HG03439 (cell line): ENCODE measurements around the gene TNFRSF8.
"Not testable (repeated sequence)": the region's sequence is repeated elsewhere in the genome, so short reads cannot be mapped to it uniquely, and the experiment has no call there.

Experiments
- ATAC-seq: cut with Tn5 transposase; IDR thresholded peaks from one replicate; pipeline ENCODE4 v1.9.1; 2021; ENCODE audit warnings: mild to moderate bottlenecking, moderate library complexity; ENCODE audit not compliant: unreplicated experiment

TNFRSF8 gene

DNA sequence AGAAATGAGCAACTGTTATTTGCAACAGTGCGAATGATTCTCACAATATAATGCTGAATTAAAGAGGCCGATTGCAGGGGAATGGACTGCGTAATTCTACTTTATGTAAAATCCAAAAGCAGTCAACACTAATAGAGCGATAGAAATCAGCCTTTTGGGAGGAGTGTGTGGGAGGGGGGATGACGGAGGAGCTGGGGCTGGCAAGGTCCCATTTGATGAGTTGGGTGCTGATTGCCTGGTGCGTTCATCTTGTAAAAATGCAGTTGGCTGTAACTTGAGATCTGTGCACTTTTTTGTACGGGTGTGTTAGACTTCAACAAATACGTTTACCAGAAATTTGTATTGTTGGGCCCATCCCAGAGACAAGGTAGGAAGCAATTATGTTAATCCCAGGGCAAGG lies 20.7 kb downstream of the TNFRSF8 start:
- no peak for ATAC-seq

DNA sequence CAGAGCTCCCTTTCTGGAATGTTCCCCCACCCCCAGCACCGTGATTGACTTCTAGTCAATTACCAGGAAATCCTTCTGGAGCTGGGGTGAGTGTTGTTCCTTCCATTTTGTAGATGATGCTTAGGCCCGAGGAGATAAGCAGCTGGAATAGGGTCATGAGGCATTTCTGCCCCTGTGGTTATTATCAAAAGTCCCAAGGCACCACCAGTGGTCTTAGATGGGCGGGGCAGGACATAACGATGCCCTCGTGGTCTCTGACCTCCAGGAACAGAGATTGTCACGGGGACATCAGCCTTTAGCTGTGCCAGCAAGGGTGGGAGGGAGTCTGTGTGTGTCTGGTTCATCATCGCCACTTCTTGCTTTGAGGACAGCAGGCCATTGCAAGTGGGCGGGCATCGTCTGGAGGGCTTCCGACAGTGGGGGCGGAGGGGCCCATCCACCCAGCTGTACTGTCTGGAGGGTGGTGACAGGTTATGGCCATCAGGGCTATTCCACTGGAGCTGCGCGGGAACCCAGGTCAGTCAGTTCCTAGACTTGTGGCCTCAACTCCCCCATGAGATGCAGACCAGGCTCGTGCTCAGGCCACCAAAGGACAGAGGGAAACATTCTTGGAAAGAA lies 22.6 kb downstream of the TNFRSF8 start:
- ATAC-seq: no peak

GRCh38 chr1:12087797-12088314 lies 24.8 kb downstream of the TNFRSF8 start:
- no peak for ATAC-seq

GRCh38 chr1:12088607-12089006 lies 25.5 kb downstream of the TNFRSF8 start:
- no peak for ATAC-seq

- ATAC-seq: no peak
Measured at GRCh38 chr1:12090326-12090725, 27.2 kb downstream of the TNFRSF8 start.

GRCh38 chr1:12091191-12091590 lies 28.1 kb downstream of the TNFRSF8 start:
- ATAC-seq: no peak

GRCh38 chr1:12094180-12094579 lies 31.1 kb downstream of the TNFRSF8 start:
- ATAC-seq: no peak

DNA sequence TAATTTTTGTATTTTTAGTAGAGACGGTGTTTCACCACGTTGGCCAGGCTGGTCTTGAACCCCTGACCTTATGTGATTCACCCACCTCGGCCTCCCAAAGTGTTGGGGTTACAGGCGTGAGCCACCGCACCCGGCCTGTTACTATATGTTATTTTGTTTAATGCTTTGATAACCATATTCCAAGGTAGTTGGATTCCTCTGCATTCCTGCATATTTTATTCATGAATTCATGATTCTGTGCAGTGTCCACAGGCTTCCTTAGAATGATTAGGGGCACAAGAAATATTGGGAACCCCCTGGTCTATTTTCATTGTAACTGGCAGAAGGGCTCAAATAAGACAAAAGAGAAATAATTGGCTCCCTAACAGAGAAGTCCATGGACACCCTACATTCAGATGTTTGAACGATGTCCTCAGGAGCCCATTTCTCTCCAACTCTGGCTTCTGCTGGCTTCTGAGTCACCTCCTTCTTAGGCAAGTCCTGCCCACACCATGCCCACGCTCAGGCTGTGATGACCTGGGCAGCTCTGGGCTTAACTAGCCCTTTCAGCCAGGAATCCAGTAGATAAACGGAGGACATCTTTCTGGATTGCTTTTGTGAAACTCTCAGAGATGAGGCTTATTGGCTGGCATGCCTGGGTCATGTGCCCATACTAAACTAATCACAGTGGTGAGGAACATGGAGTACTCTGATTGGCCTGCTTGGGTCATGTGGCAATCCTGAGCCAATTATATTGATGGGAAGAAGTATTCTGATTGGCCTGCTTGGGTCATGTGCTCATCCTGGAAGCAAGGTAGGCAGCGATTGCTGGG lies 32.6 kb downstream of the TNFRSF8 start:
- no peak for ATAC-seq

DNA sequence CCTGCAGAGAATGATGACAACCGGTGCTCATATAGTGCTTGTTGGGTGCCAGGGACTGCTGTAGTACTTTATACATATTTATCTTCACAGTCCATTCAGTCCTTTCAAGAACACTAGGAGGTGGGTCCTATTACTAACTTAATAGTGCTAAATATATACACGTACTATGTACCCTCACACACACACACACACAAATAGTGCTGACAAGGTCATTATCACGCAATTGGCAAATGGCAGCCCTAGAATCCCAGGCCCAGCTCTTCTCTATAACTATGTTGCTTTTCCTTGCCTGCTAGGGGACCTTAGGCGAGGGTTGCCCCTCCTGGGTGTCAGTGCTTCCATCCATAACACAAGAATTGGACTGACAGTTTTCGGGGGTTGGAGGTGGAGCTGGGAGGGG lies 33.5 kb downstream of the TNFRSF8 start:
- no peak for ATAC-seq

DNA sequence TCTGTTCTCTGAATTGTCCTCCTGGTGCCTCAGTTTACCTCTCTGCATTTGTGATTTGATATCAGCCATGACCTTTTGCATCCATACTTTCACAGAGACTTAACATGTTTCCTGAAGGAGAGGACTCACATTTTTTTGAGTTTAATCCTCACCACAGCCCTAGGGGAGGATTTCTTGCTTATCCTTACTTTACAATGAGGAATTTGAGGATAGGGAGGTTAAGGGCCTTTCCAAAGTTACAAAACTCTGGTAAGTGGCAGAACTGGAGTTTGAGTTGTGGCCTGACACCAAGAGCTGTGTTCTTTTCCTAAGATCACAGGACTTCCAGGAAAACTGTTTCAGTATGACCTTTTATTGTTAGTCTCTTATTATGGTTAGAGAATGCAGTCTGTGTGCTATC lies 34.2 kb downstream of the TNFRSF8 start:
- ATAC-seq: no peak

DNA sequence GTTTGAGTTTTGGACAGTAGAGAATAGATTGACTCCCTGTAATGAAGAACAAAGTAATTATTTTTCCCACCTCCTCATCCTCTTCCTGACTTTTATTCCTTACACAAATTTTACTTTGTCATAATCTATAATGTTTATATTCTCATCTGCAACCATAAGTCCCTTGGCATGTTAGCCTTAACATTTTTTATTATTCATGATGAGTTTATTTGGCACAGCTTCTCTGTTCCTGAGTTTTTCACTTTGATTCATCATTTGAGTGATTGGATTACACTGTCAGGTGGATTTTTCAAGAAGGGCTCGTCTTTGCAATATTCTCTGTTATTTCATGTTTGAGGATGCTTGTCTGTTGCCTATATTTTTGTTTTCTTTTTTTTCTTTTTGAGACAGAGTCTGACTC lies 35.7 kb downstream of the TNFRSF8 start:
- no peak for ATAC-seq

- ATAC-seq: no peak
Measured at GRCh38 chr1:12099610-12100009, 36.5 kb downstream of the TNFRSF8 start.

- ATAC-seq: no peak
Measured at GRCh38 chr1:12100071-12100470, 37.0 kb downstream of the TNFRSF8 start.

DNA sequence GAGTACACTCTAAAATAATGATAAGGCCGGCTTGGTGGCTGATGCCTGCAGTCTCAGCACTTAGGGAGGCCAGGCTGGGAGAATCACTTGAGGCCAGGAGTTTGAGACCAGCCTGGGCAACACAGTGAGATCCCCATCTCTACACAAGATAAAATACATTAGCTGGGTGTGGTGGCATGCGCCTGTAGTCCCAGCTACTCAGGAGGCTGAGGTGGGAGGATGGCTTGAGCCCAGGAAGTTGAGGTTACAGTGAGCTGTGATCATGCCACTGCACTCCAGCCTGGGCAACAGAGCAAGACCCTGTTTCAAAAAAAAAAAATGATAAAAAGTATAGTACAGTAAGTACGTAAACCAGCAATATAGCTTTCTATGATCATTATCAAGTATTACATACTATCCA lies 38.0 kb downstream of the TNFRSF8 start:
- ATAC-seq: not testable (repeated sequence)

GRCh38 chr1:12102066-12102465 lies 39.0 kb downstream of the TNFRSF8 start:
- no peak for ATAC-seq

- no peak for ATAC-seq
Measured at GRCh38 chr1:12104417-12104816, 41.3 kb downstream of the TNFRSF8 start.

- ATAC-seq: no peak
Measured at GRCh38 chr1:12106153-12106552, 43.0 kb downstream of the TNFRSF8 start.

DNA sequence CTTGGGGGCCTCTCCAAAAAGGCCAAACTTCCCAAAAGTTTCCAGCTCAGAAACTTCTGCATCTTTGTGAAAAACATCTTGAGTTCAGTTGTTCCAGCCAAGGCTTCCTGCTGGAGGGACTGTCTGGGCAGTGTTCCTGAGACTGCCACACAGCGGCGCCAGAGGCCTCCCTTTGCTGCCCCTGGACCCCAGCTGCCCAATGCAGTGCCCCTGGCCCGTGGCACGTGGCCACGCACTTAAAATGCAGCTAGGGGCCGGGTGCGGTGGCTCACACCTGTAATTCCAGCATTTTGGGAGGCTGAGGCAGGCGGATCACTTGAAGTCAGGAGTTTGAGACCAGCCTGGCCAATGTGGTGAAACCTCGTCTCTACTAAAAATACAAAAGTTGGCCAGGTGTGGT lies 43.8 kb downstream of the TNFRSF8 start:
- not testable (repeated sequence) for ATAC-seq

DNA sequence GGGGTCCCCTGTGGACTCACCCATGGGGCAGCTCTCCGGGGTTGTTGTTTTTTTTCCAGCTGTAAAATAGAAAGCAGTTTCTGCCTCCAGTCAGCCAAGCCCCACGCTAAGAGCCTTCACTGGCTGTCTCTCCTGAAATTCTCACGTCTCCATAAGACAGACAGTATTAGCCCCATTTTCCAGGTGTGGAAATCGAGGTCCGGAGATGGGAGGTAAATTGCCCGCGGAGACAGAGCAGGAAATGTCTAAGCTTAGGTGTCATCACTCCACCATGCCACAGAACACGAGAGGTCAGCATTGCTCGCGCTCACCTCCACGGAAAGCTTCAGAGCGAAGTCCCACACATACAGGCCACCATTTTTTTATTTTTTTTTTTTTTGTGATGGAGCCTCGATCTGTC lies 44.6 kb downstream of the TNFRSF8 start:
- ATAC-seq: no peak

DNA sequence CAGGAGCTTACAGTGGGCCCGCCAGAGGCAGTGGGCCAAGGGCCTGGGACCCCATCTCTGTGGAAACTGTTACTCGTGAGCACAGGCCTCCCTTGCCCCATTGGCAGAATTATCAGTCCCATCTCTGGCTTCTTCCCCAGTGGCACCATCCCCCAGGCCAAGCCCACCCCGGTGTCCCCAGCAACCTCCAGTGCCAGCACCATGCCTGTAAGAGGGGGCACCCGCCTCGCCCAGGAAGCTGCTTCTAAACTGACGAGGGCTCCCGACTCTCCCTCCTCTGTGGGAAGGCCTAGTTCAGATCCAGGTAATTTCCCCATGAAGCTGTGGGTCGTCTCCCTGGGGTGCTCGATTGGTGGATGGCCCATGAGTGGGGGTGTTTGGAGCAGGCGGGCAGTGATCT lies 46.8 kb downstream of the TNFRSF8 start:
- ATAC-seq: no peak

- no peak for ATAC-seq
Measured at GRCh38 chr1:12111741-12112140, 48.6 kb downstream of the TNFRSF8 start.

GRCh38 chr1:12112711-12113161 lies 49.6 kb downstream of the TNFRSF8 start:
- no peak for ATAC-seq
